Activated naive CD4-positive, alpha-beta T cell treated with anti-CD3 and anti-CD28 coated beads, Interleukin-2, amount 50 U/mL, for 72 hours (primary cell): Measurements from ENCODE around the gene VGF. TPM values are rescaled to one million over a fixed set of nuclear protein-coding genes. Genes with fewer than 3 reads are reported as not detected.
"Not testable (repeated sequence)": the region's sequence is repeated elsewhere in the genome, so short reads cannot be mapped to it uniquely, and the experiment has no call there.

ENCODE experiments used
- ATAC-seq, 2 donors: fragments of 150-1000 bp; cut with Tn5 transposase; 2 replicates each; pipeline ENCODE4 v1.10.0; 2021; ENCODE audit warnings: mild to moderate bottlenecking in 2 of 2, moderate library complexity in 2 of 2
- DNase-seq, 2 donors: peaks; one replicate each; pipeline ENCODE4 v3.0.0; 2021 to 2022; ENCODE audit warnings: low spot score in 2 of 2
- H3K27ac Mint-ChIP-seq, 2 donors: one replicate each; pipeline ENCODE4 v1.8.0; 2022; ENCODE audit warnings: mild to moderate bottlenecking in 2 of 2, mixed read lengths in 2 of 2
- H3K36me3 Mint-ChIP-seq, 2 donors: one replicate each; pipeline ENCODE4 v1.8.0; 2022; ENCODE audit warnings: mixed read lengths in 2 of 2
- H3K9me3 Mint-ChIP-seq, 2 donors: one replicate each; pipeline ENCODE4 v1.8.0; 2022; ENCODE audit warnings: mixed read lengths in 2 of 2
- total RNA-seq, 2 donors: library from RNA; stranded (reverse); gene quantifications; one replicate each; pipeline ENCODE4 v1.2.3, GENCODE V29; 2022

The VGF gene
- total RNA-seq, result not detected

DNA sequence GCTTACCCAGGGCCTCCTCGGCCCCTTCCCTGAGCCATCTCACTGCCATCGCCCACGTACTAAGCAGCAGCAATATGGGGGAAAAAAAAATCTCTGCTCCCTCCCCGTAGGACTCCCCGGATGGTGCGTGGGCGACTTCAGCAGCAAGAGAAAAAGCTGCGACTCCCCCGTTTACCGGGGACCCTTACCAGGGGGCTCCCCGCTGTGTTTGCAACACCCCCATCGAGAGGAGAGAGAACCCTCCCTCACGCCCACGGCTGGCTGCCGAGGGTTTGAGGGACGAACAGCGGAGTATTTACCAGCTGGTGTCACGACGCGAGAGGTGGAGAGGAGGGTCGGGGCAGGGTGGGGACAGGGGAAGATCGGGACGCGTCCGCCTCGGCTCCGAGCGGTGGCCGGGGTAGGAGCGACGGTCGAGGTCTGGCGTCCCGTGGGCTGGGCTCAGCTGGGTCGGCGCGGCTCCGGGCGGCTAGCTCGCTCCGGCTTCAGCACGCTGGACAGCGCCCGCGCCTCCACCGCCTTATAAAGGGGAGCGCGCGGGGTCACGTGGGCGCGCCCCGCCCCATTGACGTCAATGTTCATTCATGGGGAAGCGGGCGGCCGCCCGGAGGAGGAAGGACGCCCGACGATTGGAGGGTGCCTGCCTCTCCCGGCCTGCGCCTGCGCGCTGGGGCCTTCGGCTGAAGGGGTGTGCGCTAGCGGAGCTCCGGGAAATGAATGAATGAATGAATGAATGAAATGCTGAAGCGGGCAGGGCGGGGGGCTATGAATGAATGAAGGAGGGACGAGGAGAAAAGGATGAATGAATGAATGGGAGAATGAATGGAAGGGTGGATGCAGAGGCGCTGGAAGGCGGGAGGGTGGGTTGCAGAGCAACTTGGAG lies at the start of gene VGF:
VGF (minus strand) TSS at position 495 of the 883 bp plus-strand sequence. CDS start 726 bp downstream, outside the sequence.
- Mint-ChIP-seq H3K36me3 (peaks cover 0 to 6% of the 10 kb centered on the region in 2 donors), H3K9me3 (no peaks in the 10 kb centered on the region), H3K27ac (peak within 1 kb of the TSS; percentile 7 to 82)
- DNase-seq (peak; percentile 89 to 95), ATAC-seq (peak; percentile 87 to 89)

DNA sequence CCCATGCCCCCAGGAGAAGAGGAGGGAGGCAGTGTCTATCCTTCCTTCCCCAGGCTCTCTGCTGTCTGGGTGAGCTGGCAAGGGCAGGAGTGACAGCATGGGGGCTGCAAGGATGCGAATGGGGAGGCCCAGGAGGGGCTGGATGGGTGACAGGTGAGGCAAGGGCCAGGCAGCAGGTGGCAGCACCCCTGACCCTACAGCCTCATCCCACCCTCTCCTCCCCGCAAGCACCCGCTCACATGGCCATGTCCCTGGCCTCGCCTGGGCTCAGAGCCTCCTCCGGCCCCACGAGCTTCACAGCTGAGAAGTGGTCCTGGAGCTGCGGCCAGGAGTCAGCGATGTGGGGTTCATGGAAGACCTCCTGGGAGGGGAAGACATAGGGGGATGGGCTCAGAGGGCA lies 46.6 kb upstream of the VGF start:
- no peak for DNase-seq
- Mint-ChIP-seq H3K9me3 (no peaks in the 10 kb centered on the region), H3K27ac (no peak overlapping the region), H3K36me3 (peaks cover 9 to 12% of the 10 kb centered on the region in 2 donors)
- ATAC-seq, result no peak

- Mint-ChIP-seq H3K9me3 (no peaks in the 10 kb centered on the region), H3K27ac (no peak overlapping the region), H3K36me3 (peaks cover 8 to 9% of the 10 kb centered on the region in 2 donors)
- no peak for DNase-seq
- ATAC-seq, result no peak
Measured at GRCh38 chr7:101211501-101211900, 46.1 kb upstream of the VGF start.

GRCh38 chr7:101210143-101210542 lies 44.8 kb upstream of the VGF start:
- no peak for ATAC-seq

GRCh38 chr7:101208794-101209193 lies 43.4 kb upstream of the VGF start:
- ATAC-seq (no peak), DNase-seq (no peak)
- H3K27ac Mint-ChIP-seq, result no peak overlapping the region
- no peaks in the 10 kb centered on the region for H3K9me3 Mint-ChIP-seq
- H3K36me3 Mint-ChIP-seq, result peaks cover 0 to 11% of the 10 kb centered on the region in 2 donors

More at GRCh38 chr7:101210143-101210542, 44.8 kb upstream of the VGF start:
- Mint-ChIP-seq H3K9me3 (no peaks in the 10 kb centered on the region), H3K36me3 (peaks cover 0 to 11% of the 10 kb centered on the region in 2 donors), H3K27ac (no peak overlapping the region)
- DNase-seq, result no peak

DNA sequence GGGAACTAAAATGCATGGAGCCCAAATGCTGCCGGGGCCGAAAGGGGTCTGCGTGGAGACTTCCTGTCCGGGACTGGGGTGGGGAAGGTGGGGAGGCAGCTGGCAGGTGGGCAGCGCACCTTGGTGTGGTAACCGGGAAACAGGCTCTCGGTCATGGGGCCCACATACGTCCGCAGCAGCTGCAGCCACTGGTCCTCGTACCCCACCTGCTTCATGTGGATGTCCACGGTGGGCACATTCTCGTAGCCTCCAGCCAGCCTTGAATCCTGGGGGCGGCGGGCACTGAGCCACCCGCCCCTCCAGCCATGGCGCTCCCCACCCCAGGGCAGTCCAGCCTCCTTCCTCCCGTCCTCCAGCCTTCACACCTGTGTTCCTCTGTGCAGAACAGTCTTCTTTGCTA lies 42.1 kb upstream of the VGF start:
- Mint-ChIP-seq H3K9me3 (no peaks in the 10 kb centered on the region), H3K36me3 (peaks cover 0 to 11% of the 10 kb centered on the region in 2 donors), H3K27ac (no peak overlapping the region)
- DNase-seq (no peak), ATAC-seq (no peak)

- H3K36me3 Mint-ChIP-seq, result peaks cover 0 to 11% of the 10 kb centered on the region in 2 donors
- no peak overlapping the region for H3K27ac Mint-ChIP-seq
- ATAC-seq (no peak), DNase-seq (no peak)
- H3K9me3 Mint-ChIP-seq, result no peaks in the 10 kb centered on the region
Measured at GRCh38 chr7:101206665-101207042, 41.3 kb upstream of the VGF start.

DNA sequence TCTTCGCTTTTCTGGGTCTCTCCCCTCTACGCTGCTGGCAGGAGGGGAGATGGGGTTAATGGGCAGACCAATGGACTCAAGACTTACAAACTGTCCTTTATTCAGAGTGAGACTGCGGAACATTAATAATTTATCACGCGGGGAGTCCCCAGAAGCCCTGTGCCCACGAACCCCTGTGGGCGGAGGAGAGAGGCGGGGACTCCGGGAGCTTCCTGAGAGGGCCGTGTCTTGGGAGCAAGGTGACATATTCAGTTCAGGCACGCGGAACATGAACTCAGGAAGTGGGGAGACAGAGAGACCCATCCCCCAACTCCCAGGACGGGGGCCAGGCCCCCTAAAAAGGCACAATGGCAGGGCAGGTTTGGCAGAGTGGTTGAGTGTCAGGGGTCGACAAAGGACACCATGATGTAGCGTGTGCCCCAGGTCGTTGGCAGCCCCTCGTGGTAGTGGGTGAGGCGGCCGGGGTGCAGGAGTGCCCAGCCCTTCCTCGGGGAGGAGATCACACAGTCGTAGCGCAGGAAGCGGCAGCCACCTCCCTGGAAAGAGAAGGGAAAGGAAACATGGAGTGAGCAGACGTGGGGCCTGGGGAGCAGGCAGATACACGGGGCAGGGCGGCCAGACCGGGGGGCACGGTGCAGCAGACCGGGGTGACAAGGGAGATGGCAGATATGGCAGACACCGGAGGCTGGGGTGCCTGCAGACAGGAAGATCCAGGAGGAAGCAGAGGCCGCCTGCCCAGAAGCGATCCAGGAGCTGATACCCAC lies 40.7 kb upstream of the VGF start:
- Mint-ChIP-seq H3K27ac (peak overlapping the region; percentile 29 to 74), H3K36me3 (peaks cover 0 to 11% of the 10 kb centered on the region in 2 donors), H3K9me3 (no peaks in the 10 kb centered on the region)
- DNase-seq (no peak), ATAC-seq (no peak)

DNA sequence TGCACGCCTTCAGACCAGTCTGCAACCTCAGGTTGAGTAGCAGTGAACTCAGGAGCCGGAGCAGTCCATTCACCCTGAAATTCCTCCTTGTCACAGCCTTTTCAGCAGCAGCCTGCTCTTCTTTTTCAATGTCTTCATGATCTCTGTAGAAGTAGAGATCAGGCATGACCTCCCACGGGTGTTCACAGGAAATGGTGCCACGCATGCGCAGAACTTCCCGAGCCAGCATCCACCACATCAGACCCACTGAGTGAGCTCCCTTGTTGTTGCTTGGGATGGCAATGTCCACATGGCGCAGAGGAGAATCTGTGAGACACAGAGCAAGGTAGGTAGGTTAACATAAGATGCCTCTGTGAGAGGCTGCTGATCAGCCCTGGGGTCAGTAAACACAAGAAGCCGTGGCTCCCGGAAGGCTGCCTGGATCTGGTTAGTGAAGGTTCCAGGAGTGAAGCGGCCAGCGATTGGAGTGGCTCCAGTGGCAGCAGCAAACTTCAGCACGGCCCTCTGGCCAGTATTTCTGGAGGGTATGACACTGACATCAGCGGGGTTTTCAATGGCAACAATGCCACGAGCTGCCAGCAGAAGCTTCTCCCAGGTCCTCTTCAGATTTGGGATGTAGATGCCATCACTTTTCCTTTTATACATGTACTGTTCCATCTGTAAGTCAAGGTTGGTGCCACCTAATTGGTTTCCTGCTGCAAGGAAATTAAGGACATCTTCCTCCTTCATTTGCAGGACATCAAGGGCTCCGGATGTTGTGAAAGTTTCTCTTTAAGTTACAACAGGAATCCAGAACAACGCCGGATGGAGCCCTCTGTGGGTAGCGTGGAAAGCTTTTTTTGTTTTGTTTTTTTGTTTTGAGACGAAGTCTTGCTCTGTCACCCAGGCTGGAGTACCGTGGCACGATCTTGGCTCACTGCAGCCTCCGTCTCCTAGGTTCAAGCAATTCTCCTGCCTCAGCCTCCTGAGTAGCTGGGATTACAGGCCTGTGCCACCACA lies 38.7 kb upstream of the VGF start:
- not testable (repeated sequence) for H3K9me3 Mint-ChIP-seq, DNase-seq, H3K27ac Mint-ChIP-seq, ATAC-seq
- peaks cover 0 to 11% of the 10 kb centered on the region in 2 donors for H3K36me3 Mint-ChIP-seq

- DNase-seq (no peak), ATAC-seq (no peak)
- Mint-ChIP-seq H3K27ac (no peak overlapping the region), H3K36me3 (peaks cover 0 to 11% of the 10 kb centered on the region in 2 donors), H3K9me3 (no peaks in the 10 kb centered on the region)
Measured at GRCh38 chr7:101202603-101202918, 37.2 kb upstream of the VGF start.

DNA sequence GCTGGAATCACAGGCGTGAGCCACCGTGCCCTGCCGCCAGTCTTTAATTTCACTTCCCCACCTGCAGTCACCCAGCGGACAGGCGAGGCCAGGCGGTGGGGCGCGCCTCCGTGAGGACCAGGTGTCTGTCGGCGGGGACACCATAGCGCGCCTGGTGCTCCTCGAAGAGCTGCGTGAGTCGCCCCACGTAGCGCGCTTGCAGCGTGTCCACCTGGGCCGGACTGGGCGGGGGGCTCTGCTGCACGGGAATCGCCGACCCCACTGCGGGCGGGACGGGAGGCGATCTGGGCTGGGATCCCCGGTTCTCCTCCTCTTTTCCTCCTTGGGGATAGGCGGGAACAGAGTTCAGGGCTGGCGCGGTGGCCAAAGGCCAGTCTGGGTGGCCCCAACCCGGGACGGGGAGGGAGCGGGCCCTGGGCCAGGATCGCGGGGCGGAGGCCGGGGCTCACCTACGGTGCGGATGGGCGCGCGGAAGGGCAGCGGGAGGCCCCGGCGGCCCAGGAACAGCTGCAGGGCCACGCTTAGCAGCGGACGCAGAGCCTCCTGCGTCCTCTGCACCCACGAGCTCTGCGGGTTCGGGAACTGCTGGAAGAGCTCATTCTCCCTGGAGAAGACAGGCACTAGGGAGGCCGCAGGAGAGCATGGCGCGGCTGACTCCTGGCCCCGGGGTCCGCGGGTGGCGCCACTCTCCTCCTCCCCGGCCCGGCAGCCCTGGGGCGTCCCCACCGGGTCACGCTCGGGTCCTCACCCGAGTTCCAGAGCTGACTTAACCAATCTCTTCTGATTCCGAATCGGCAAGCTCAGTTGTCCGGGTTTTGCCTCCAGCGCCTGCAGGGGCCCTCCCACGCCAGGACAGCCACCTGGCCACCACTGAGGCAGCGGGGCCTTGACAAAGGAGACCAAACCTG lies 36.6 kb upstream of the VGF start:
- DNase-seq (no peak), ATAC-seq (no peak)
- Mint-ChIP-seq H3K36me3 (peaks cover 0 to 11% of the 10 kb centered on the region in 2 donors), H3K9me3 (no peaks in the 10 kb centered on the region), H3K27ac (no peak overlapping the region)

- peaks cover 0 to 4% of the 10 kb centered on the region in 2 donors for H3K36me3 Mint-ChIP-seq
- no peak within 1 kb of the TSS for H3K27ac Mint-ChIP-seq
- no peak for ATAC-seq
Measured at GRCh38 chr7:101200862-101201599, 35.7 kb upstream of the VGF start, which contains the start of gene MOGAT3. MOGAT3 (minus strand) TSS chr7:101201036; CDS start chr7:101200854, 182 bp downstream.

GRCh38 chr7:101200504-101200861 lies 35.1 kb upstream of the VGF start:
- H3K27ac Mint-ChIP-seq, result no peak overlapping the region
- no peaks in the 10 kb centered on the region for H3K36me3 Mint-ChIP-seq
- H3K9me3 Mint-ChIP-seq, result no peaks in the 10 kb centered on the region
- no peak for ATAC-seq
- DNase-seq, result no peak

More at GRCh38 chr7:101200862-101201599, 35.7 kb upstream of the VGF start, which contains the start of gene MOGAT3:
- DNase-seq, result no peak
- H3K9me3 Mint-ChIP-seq, result no peaks in the 10 kb centered on the region

- H3K27ac Mint-ChIP-seq, H3K9me3 Mint-ChIP-seq, ATAC-seq, H3K36me3 Mint-ChIP-seq, DNase-seq: not testable (repeated sequence)
Measured at GRCh38 chr7:101199522-101199921, 34.2 kb upstream of the VGF start.

GRCh38 chr7:101198476-101198875 lies 33.1 kb upstream of the VGF start:
- H3K27ac Mint-ChIP-seq, result no peak overlapping the region
- H3K9me3 Mint-ChIP-seq, result no peaks in the 10 kb centered on the region
- no peaks in the 10 kb centered on the region for H3K36me3 Mint-ChIP-seq
- DNase-seq (no peak), ATAC-seq (no peak)
